ENCODE data around the gene MEGF11. TPM values are rescaled to one million over a fixed set of nuclear protein-coding genes. Genes with fewer than 3 reads are reported as not detected.

The MEGF11 gene
- total RNA-seq, 1 donor from 2014 or later: 0.60 TPM

- Mint-ChIP-seq H3K4me3 (ENCODE audit: low read depth) (no peak overlapping the region), H3K9me3 (ENCODE audit: low read depth) (no peaks in the 10 kb centered on the region), H3K4me1 (ENCODE audit: low read depth) (peaks cover 24% of the 10 kb centered on the region), H3K27me3 (peaks cover 21% of the 10 kb centered on the region), H3K36me3 (ENCODE audit: insufficient read depth) (no peaks in the 10 kb centered on the region), H3K27ac (no peak overlapping the region)
- no peak for DNase-seq (ENCODE audit: low spot score, unreplicated experiment)
- TF ChIP-seq CTCF (IDR thresholded peaks at IDR 0.05; ENCODE audit: unreplicated experiment): no peak
These were observed 150.8 kb downstream of the MEGF11 start for GRCh38 chr15:66102563-66103292.

GRCh38 chr15:66101715-66102395, 151.7 kb downstream of the MEGF11 start:
- no peak for DNase-seq (ENCODE audit: low spot score, unreplicated experiment)
- Mint-ChIP-seq H3K4me3 (ENCODE audit: low read depth) (no peak overlapping the region), H3K36me3 (ENCODE audit: insufficient read depth) (no peaks in the 10 kb centered on the region), H3K27me3 (peaks cover 20% of the 10 kb centered on the region), H3K27ac (no peak overlapping the region), H3K4me1 (ENCODE audit: low read depth) (peaks cover 24% of the 10 kb centered on the region), H3K9me3 (ENCODE audit: low read depth) (no peaks in the 10 kb centered on the region)
- no peak for TF ChIP-seq CTCF (IDR thresholded peaks at IDR 0.05; ENCODE audit: unreplicated experiment)

- Mint-ChIP-seq H3K4me3 (ENCODE audit: low read depth) (no peak overlapping the region), H3K27ac (no peak overlapping the region)
- TF ChIP-seq CTCF (IDR thresholded peaks at IDR 0.05; ENCODE audit: unreplicated experiment): no peak
These were observed 152.8 kb downstream of the MEGF11 start for GRCh38 chr15:66100761-66101160.

GRCh38 chr15:66099950-66100671, 153.4 kb downstream of the MEGF11 start:
- H3K9me3 Mint-ChIP-seq (ENCODE audit: low read depth): no peaks in the 10 kb centered on the region
- peaks cover 23% of the 10 kb centered on the region for H3K27me3 Mint-ChIP-seq
- no peak for TF ChIP-seq CTCF (IDR thresholded peaks at IDR 0.05; ENCODE audit: unreplicated experiment)
- no peak overlapping the region for H3K4me3 Mint-ChIP-seq (ENCODE audit: low read depth)
- no peak overlapping the region for H3K27ac Mint-ChIP-seq
- no peak for DNase-seq (ENCODE audit: low spot score, unreplicated experiment)
- H3K4me1 Mint-ChIP-seq (ENCODE audit: low read depth): peaks cover 16% of the 10 kb centered on the region
- no peaks in the 10 kb centered on the region for H3K36me3 Mint-ChIP-seq (ENCODE audit: insufficient read depth)

More at GRCh38 chr15:66100761-66101160, 152.8 kb downstream of the MEGF11 start:
- Mint-ChIP-seq H3K27me3 (peaks cover 20% of the 10 kb centered on the region), H3K4me1 (ENCODE audit: low read depth) (peaks cover 22% of the 10 kb centered on the region), H3K9me3 (ENCODE audit: low read depth) (no peaks in the 10 kb centered on the region), H3K36me3 (ENCODE audit: insufficient read depth) (no peaks in the 10 kb centered on the region)
- no peak for DNase-seq (ENCODE audit: low spot score, unreplicated experiment)

DNA sequence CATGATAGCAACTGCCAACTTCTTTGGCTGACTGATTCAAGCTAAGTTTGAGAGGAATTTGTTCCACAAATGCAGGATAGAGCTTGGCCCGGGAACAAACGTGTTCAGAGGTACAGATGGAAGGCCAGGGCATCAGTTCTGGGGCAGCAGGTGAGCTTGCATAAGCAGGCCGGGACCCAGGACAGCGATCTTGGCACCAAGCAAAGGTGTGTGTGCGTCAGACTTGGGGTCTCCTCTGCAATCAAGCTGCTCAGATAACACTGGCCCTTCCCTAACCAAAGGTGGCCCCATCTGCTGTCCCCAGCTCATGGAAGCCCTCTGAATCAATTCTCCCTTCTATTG, 155.6 kb downstream of the MEGF11 start:
- Mint-ChIP-seq H3K36me3 (ENCODE audit: insufficient read depth) (no peaks in the 10 kb centered on the region), H3K27me3 (peaks cover 33% of the 10 kb centered on the region), H3K27ac (no peak overlapping the region), H3K4me1 (ENCODE audit: low read depth) (peaks cover 13% of the 10 kb centered on the region), H3K9me3 (ENCODE audit: low read depth) (no peaks in the 10 kb centered on the region), H3K4me3 (ENCODE audit: low read depth) (no peak overlapping the region)
- TF ChIP-seq CTCF (IDR thresholded peaks at IDR 0.05; ENCODE audit: unreplicated experiment): no peak
- no peak for DNase-seq (ENCODE audit: low spot score, unreplicated experiment)
